GM21423 (cell line): ENCODE results near the gene SOCS6.
"Not testable (repeated sequence)": the region's sequence is repeated elsewhere in the genome, so short reads cannot be mapped to it uniquely, and the experiment has no call there.

Experiments used
- ATAC-seq: cut with Tn5 transposase; IDR thresholded peaks from one replicate; pipeline ENCODE4 v1.9.1; 2021; ENCODE audit warnings: mild to moderate bottlenecking, moderate library complexity; ENCODE audit not compliant: unreplicated experiment

SOCS6 gene

GRCh38 chr18:70321616-70322015 is 32.8 kb downstream of the SOCS6 start:
- no peak for ATAC-seq

DNA sequence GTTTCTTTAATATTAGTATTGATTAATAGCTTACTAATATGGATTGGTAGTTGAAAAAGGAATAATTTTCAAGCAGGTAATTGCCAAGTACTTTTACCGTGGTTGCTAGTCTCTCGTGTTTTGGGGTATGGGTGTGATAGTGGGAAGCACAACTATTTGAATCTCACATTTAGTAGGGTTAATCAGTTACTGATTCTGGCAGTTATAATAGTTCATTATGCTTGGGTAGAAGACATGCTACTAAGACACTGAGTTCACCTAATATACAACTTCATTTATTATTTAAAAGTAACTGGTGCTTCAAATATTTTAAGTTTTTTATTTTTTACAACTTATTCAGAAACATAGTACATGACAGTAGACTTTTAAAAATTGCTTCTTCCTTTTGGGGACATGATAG is 33.5 kb downstream of the SOCS6 start:
- ATAC-seq, result no peak

DNA sequence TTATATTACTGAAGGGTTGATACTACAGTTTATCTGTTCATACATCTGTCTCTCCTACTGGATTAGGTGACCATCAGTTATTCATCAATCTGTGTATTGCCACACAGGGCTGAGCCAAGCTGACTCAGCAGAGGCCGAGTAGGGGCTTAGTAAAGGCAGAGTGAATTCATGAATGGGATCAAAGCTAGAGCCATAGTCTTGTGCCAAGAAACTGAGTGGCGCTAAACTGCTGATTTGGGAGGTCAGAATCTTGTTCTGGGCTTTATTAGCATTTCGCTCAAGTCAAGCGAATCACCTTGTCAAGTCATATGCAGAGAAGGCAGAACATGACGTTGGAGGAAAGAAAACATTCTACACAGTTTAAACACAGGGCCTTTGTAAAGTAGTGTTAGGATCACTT is 34.1 kb downstream of the SOCS6 start:
- ATAC-seq, result no peak

GRCh38 chr18:70324897-70325296 is 36.1 kb downstream of the SOCS6 start:
- ATAC-seq, result no peak

DNA sequence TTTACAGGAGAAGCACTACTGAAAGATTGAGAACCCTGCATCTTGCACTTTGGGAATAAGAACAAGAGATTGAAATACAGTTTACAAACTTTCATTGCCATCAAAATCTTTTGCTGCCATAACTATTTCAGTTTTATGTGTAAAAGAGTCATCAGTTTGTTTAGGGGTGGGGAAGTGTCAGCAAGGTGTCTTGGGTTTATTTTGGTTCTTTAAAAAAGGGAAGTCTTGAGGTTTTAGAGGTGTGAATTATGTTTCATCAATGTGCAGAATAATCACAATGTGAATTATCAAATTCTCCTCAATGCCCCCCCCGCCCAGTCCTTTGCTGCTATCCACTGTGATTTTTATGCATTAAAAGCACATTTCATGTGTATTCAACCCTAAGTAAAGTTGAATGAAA is 37.4 kb downstream of the SOCS6 start:
- no peak for ATAC-seq

- ATAC-seq, result no peak
These were observed 39.3 kb downstream of the SOCS6 start for GRCh38 chr18:70328169-70328568.

DNA sequence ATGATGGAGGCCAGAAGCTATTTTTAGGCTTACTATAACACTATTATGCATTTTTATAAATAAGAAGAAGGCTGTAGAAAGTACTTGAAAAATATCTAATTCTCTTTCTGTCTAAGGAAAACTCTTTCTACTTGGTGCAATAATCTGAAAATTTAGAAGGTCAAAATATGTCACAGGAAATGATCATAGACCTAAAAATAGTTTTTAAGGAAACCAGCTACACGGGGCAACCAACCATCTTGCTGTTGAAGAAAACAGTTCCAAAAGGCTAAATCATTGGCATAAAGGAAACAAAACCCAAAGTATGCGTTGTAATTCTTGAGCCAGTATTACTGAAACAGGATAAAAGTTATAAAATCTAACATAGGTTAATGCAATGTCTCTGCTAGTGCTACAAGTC is 40.2 kb downstream of the SOCS6 start:
- no peak for ATAC-seq

- no peak for ATAC-seq
These were observed 42.0 kb downstream of the SOCS6 start for GRCh38 chr18:70330887-70331286.

DNA sequence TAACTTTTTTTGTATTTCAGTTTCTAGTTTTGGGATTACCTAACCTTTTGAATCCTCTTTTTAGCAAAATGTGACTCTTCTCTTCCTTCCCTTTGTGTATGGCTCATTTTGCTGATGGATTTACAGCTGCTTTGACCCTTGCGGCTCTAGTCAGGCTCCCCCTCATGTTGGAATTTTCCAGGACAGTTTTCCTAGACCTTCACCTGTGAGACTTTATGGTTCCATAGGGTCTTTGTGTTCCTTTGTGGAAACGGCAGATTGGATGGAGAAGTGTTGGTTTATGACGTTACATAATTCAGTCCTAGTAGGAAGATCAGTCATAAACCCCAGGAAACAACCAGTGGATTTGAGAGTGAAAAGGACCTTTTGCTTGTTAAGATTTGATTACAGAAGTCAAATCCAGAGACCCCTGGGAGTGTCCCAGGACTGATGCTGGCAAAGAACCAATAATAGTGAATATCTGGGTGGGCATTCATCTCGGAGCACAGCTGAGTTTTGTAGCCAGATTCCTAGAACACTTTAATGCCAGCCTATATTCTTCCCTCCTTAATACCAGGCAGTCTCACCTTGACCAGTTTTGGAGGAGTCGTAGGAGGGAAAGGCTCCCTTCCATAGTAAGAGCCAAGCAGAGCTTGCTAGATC is 42.7 kb downstream of the SOCS6 start:
- no peak for ATAC-seq

GRCh38 chr18:70332694-70333093 is 43.8 kb downstream of the SOCS6 start:
- ATAC-seq, result no peak

DNA sequence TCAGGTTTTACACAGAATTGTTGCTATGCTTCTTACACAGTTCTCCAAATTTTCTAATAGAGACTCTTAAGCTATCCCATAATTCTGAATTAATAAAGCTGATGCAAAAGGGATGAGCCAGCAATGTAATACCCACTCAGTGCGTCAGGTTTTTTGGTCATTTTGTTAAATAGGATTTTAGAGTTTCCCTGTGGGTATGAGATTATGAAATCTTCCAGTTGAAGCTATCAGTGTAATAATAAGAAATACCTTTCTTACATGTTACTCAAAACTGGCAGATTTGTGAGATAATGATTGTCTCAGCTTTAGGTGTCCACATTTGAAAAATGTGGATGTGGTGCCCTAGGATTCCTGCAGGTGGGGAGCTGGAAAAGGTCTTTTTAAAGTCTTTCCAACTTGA is 44.5 kb downstream of the SOCS6 start:
- no peak for ATAC-seq

GRCh38 chr18:70333757-70334156 is 44.9 kb downstream of the SOCS6 start:
- ATAC-seq, result no peak

DNA sequence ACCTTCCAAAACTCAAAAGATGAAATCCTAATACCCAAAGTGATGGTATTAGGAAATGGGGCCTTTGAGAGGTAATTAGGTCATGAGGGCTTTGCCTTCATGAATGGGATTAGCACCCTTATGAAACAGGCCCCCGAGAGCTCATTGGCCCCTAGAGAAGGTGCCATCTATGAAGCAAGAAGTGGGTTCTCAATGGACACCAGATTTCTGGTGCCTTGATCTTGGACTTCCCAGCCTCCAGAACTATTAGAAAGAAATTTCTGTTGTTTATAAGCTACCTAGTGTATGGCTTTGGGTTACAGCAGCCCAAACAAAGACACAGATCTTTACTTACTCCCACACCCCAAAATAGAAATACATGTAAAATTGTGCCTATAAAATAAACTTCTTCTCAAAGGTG is 45.4 kb downstream of the SOCS6 start:
- ATAC-seq, result no peak

DNA sequence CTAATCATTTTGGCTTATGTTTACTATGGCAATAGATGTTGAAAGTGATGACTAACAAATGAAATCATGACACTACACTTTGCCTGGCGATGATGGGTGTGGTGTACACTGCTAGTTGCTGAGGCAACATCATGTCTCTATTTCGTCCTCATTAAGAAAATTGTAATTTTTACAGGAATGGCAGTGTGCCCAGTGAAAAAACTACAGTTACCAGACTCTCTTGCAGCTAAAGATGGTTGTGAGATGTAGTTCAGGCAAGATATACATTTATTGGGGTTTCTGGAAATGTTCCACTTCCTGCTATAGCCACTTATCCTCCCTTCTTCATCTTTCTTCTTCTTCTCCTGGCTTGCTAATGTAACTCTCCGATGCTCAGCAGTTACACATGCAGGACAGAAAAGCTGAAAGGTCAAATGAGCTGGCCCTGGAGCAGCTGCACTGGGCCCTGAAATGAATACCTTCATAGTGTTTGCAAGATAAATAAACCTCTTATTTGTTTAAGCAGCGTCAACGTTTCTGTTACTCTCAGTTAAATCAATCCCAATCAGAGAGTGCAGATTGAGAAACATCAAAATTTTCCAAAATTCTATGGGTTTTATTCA is 46.0 kb downstream of the SOCS6 start:
- no peak for ATAC-seq

- no peak for ATAC-seq
These were observed 47.3 kb downstream of the SOCS6 start for GRCh38 chr18:70335892-70336726.

GRCh38 chr18:70337139-70337972 is 48.5 kb downstream of the SOCS6 start:
- ATAC-seq, result no peak

- no peak for ATAC-seq
These were observed 50.0 kb downstream of the SOCS6 start for GRCh38 chr18:70338890-70339289.

GRCh38 chr18:70339915-70340314 is 51.1 kb downstream of the SOCS6 start:
- ATAC-seq, result no peak

- not testable (repeated sequence) for ATAC-seq
These were observed 59.6 kb downstream of the SOCS6 start for GRCh38 chr18:70348481-70348880.

DNA sequence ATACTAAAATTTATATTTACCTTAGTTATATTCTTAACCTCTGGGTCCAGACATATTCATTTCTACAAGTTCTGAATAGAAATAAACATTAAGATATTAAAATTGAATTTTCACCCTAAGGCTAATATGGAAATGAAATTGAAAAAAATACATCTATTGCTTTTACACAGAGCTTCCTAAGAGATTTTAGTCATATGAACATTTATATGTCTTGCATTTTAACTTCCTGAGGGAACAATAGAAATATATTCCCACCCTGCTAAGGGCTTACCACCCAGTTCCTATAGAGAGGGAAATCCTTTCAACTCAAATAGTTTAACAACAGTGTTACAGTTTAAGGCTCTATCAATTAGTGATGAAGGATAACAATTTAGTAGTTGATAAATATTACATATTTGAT is 60.5 kb downstream of the SOCS6 start:
- no peak for ATAC-seq

GRCh38 chr18:70354080-70354479 is 65.2 kb downstream of the SOCS6 start:
- no peak for ATAC-seq
